HCT116 (cell line): Measurements from ENCODE around the gene GFY. TPM values are rescaled to one million over a fixed set of nuclear protein-coding genes. Genes with fewer than 3 reads are reported as not detected.
"Not testable (repeated sequence)": the region's sequence is repeated elsewhere in the genome, so short reads cannot be mapped to it uniquely, and the experiment has no call there.

Source experiments
- ATAC-seq: fragments of 200-7000 bp; cut with Tn5 transposase; 2 replicates; pipeline ENCODE4 v1.9.1; 2020; ENCODE audit warnings: mild to moderate bottlenecking, moderate library complexity
- BruUV-seq: library from RNA; stranded (reverse); fragments of 400-500 nt; replicated peaks from 2 replicates; lab custom pipeline; 2021; lab: Mats Ljungman, UMichigan
- CTCF ChIA-PET: fragments of 300-600 bp; sonication (Branson Sonifier 250); formaldehyde crosslinking; loops from one replicate; lab custom pipeline; 2021; ENCODE audit warnings: antibody characterized with exemption; lab: Charles Lee
- POLR2A ChIA-PET: fragments of 300-600, 350-600 bp; sonication (Branson Sonifier 250); formaldehyde crosslinking; loops from one replicate; lab custom pipeline; 2021; ENCODE audit warnings: antibody characterized with exemption; lab: Charles Lee
- RAD21 ChIA-PET, 2 experiments: fragments of 300-600 bp; sonication (Branson Sonifier 250); formaldehyde crosslinking; loops; one replicate each; lab custom pipeline; 2023; ENCODE audit warnings: low total read pairs in 2 of 2; ENCODE audit not compliant: uncharacterized antibody in 2 of 2, unreplicated experiment in 2 of 2, low non-redundant PET in 1 of 2; lab: Charles Lee
- DNase-seq: peaks from one replicate; pipeline ENCODE4 v3.0.0-alpha.2; 2010; ENCODE audit warnings: low read depth, low spot score
- H2AFZ ChIP-seq: fragments of 200-600 bp; shearing (Covaris generic), sonication (generic); 2 replicates; pipeline ENCODE4 v1.6.1; 2017; ENCODE audit warnings: low read depth, mixed run types, mixed read lengths, antibody characterized with exemption, low read length; ENCODE audit not compliant: poor library complexity, severe bottlenecking
- H3K27ac ChIP-seq: 2 replicates; pipeline ENCODE4 v1.5.1; 2012; ENCODE audit warnings: low read depth, low read length
- H3K27me3 ChIP-seq: fragments of 200-600 bp; sonication (generic); 2 replicates; pipeline ENCODE4 v1.6.1; 2016; ENCODE audit warnings: mixed run types, low read length, mixed read lengths; ENCODE audit not compliant: insufficient read depth
- H3K36me3 ChIP-seq, 2 experiments: fragments of 200-500 bp in 1 of 2; fragments of 200-600 bp in 1 of 2; sonication (Bioruptor generic) in 1 of 2; sonication (generic) in 1 of 2; 2 replicates each; pipeline versions ENCODE4 v1.5.1 to v1.6.1; 2014 to 2016; ENCODE audit warnings: low read length in 2 of 2, inconsistent platforms in 1 of 2, mixed read lengths in 1 of 2, mixed run types in 1 of 2; ENCODE audit not compliant: insufficient read depth in 2 of 2, control insufficient read depth in 1 of 2
- H3K4me1 ChIP-seq, 2 experiments: fragments of 200-600 bp in 1 of 2; sonication (generic) in 1 of 2; 2 replicates each; pipeline versions ENCODE4 v1.5.1 to v1.6.1; 2012 to 2017; ENCODE audit warnings: low read length in 2 of 2, inconsistent platforms in 1 of 2, mild to moderate bottlenecking in 1 of 2, mixed read lengths in 1 of 2, mixed run types in 1 of 2, moderate library complexity in 1 of 2; ENCODE audit not compliant: insufficient read depth in 2 of 2, control insufficient read depth in 1 of 2
- H3K4me2 ChIP-seq: fragments of 200-600 bp; sonication (generic); 2 replicates; pipeline ENCODE4 v1.6.1; 2017; ENCODE audit warnings: mixed run types, low read length, mixed read lengths
- H3K4me3 ChIP-seq, 2 experiments: fragments of 200-600 bp in 1 of 2; sonication (generic) in 1 of 2; replicated peaks in 1 of 2; 2 replicates each; pipeline ENCODE4 v1.5.1; 2011 to 2016; ENCODE audit warnings: low read length in 2 of 2, control low read depth in 1 of 2, low read depth in 1 of 2, mild to moderate bottlenecking in 1 of 2, mixed read lengths in 1 of 2, mixed run types in 1 of 2
- H3K79me2 ChIP-seq: fragments of 200-600 bp; sonication (generic); 2 replicates; pipeline ENCODE4 v1.6.1; 2017; ENCODE audit warnings: mild to moderate bottlenecking, mixed run types, low read length, moderate library complexity, mixed read lengths; ENCODE audit not compliant: insufficient read depth
- H3K9ac ChIP-seq: fragments of 200-600 bp; sonication (generic); 2 replicates; pipeline ENCODE4 v1.6.1; 2016; ENCODE audit warnings: low read length, mixed read lengths
- H3K9me2 ChIP-seq: fragments of 200-600 bp; sonication (generic), shearing (Covaris generic); 2 replicates; pipeline ENCODE4 v1.6.1; 2017; ENCODE audit warnings: mixed run types, mild to moderate bottlenecking, moderate library complexity; ENCODE audit not compliant: insufficient read depth
- H3K9me3 ChIP-seq, 2 experiments: fragments of 200-500 bp in 1 of 2; fragments of 200-600 bp in 1 of 2; sonication (Bioruptor generic) in 1 of 2; sonication (generic) in 1 of 2; 2 replicates each; pipeline ENCODE4 v1.6.1; 2014 to 2017; ENCODE audit warnings: low read length in 2 of 2, mixed read lengths in 2 of 2, inconsistent platforms in 1 of 2, low read depth in 1 of 2, mild to moderate bottlenecking in 1 of 2, mixed run types in 1 of 2, moderate library complexity in 1 of 2; ENCODE audit not compliant: control insufficient read depth in 1 of 2, insufficient read depth in 1 of 2
- H4K20me1 ChIP-seq: fragments of 200-600 bp; sonication (generic), shearing (Covaris generic); 2 replicates; pipeline ENCODE4 v1.6.1; 2017; ENCODE audit warnings: mixed run types, mild to moderate bottlenecking, moderate library complexity; ENCODE audit not compliant: insufficient read depth
- CTCF ChIP-seq, 3 experiments: fragments of 200-600 bp in 1 of 3; sonication (generic) in 1 of 3; IDR thresholded peaks in 2 of 3; conservative IDR thresholded peaks in 1 of 3; 2 replicates each; pipeline ENCODE4 v1.5.1; 2012 to 2017; ENCODE audit warnings: low read depth in 2 of 3, low read length in 2 of 3, antibody characterized with exemption in 1 of 3, borderline replicate concordance in 1 of 3, control low read depth in 1 of 3, mild to moderate bottlenecking in 1 of 3, mixed read lengths in 1 of 3, mixed run types in 1 of 3, moderate library complexity in 1 of 3; ENCODE audit not compliant: insufficient read depth in 1 of 3
- MAX ChIP-seq: IDR thresholded peaks from 2 replicates; pipeline ENCODE4 v1.6.1; 2012
- POLR2A ChIP-seq: IDR thresholded peaks from 2 replicates; pipeline ENCODE4 v1.7.0; 2011; ENCODE audit warnings: borderline replicate concordance; ENCODE audit not compliant: insufficient read depth, insufficient read length; ENCODE audit errors: extremely low read depth
- POLR2AphosphoS5 ChIP-seq: IDR thresholded peaks from 2 replicates; pipeline ENCODE4 v1.6.1; 2011; ENCODE audit warnings: mild to moderate bottlenecking, low read depth, low read length, moderate library complexity
- RAD21 ChIP-seq: IDR thresholded peaks from 2 replicates; pipeline ENCODE4 v1.6.1; 2012; ENCODE audit warnings: low read depth, mild to moderate bottlenecking
- REST ChIP-seq: IDR thresholded peaks from 2 replicates; pipeline ENCODE4 v1.6.1; 2012; ENCODE audit warnings: low read depth
- SP1 ChIP-seq: IDR thresholded peaks from 2 replicates; pipeline ENCODE4 v1.6.1; 2012; ENCODE audit warnings: low read depth
- intact Hi-C: fragments of 100-400 bp; cut with micrococcal nuclease; formaldehyde crosslinking; loops from 2 replicates; pipeline ENCODE4 v1.10.0; 2022
- total RNA-seq: library from RNA; stranded (reverse); gene quantifications from one replicate; pipeline ENCODE4 v1.2.1, GENCODE V29; 2021; ENCODE audit not compliant: unreplicated experiment

The GFY gene
- total RNA-seq, 1 experiment from 2014 or later = 2.6 TPM

- RAD21 ChIA-PET, H3K9me3 ChIP-seq, DNase-seq, H4K20me1 ChIP-seq, H3K27me3 ChIP-seq, H3K9me2 ChIP-seq, BruUV-seq, intact Hi-C loops, H3K79me2 ChIP-seq, H3K36me3 ChIP-seq, ATAC-seq: not testable (repeated sequence)
- Histone ChIP-seq H3K4me1 (peaks cover 36 to 57% of the 10 kb centered on the region in 2 experiments), H3K9ac (peak overlapping the region; percentile 72), H3K4me3 (peak overlapping the region; percentile 54 to 71), H3K27ac (0 out of 2 replicates have a peak overlapping the region, but pooled peaks have one; percentile 19), H2AFZ (peak overlapping the region; percentile 71), H3K4me2 (peak overlapping the region; percentile 99)
- ChIA-PET POLR2A (interaction anchor here (1.6 kb wide), 1 partner anchor 19 kb away, joined by 3 read pairs; no protein-coding TSS in a partner anchor), CTCF (interaction anchor here (0.7 to 2.1 kb wide), 14 partner anchors 10 to 175 kb away, joined by 3 to 11 read pairs (median 3); partner anchors contain the start of genes ALDH16A1 and RPS11)
Observed at GRCh38 chr19:49473501-49473867, 48.3 kb downstream of the GFY start.

GRCh38 chr19:49473868-49474541 is 48.8 kb downstream of the GFY start, which contains the start of gene FLT3LG:
TSS of gene FLT3LG (plus strand) at chr19:49474215. CDS start at chr19:49474640, 425 bp downstream.
- Histone ChIP-seq H3K9ac (peak within 1 kb of the TSS; percentile 72), H2AFZ (peak within 1 kb of the TSS; percentile 71), H4K20me1 (no peaks in the 10 kb centered on the region), H3K36me3 (no peaks in the 10 kb centered on the region; a peak in 1 of 4 replicates), H3K27ac (0 out of 2 replicates have a peak within 1 kb of the TSS, but pooled peaks have one; percentile 19), H3K9me2 (no peaks in the 10 kb centered on the region), H3K9me3 (no peaks in the 10 kb centered on the region), H3K4me1 (peaks cover 33 to 57% of the 10 kb centered on the region in 2 experiments), H3K4me3 (peak within 1 kb of the TSS; percentile 54 to 71), H3K27me3 (no peaks in the 10 kb centered on the region), H3K79me2 (no peaks in the 10 kb centered on the region), H3K4me2 (peak within 1 kb of the TSS; percentile 99)
- TF ChIP-seq MAX (no peak), POLR2AphosphoS5 (0 out of 2 replicates have a peak, but pooled peaks have one; percentile 16), REST (no peak), SP1 (no peak), POLR2A (peak; percentile 23), RAD21 (peak; percentile 63), CTCF (IDR thresholded peaks at IDR 0.05 in 2 of 3, conservative IDR thresholded peaks at IDR 0.05 in 1 of 3; ENCODE audit: borderline replicate concordance in 1 of 3, insufficient read depth in 1 of 3, low read depth in 2 of 3, low read length in 2 of 3) (peak; percentile 95 to 98 (median 95))
- no TSS peak for BruUV-seq
- DNase-seq = no peak
- ChIA-PET RAD21 (no interaction called here), POLR2A (interaction anchor here (1.6 kb wide), 1 partner anchor 18 kb away, joined by 3 read pairs; no protein-coding TSS in a partner anchor), CTCF (interaction anchor here (0.7 to 2.1 kb wide), 14 partner anchors 9 to 175 kb away, joined by 3 to 11 read pairs (median 3); partner anchors contain the start of genes ALDH16A1 and RPS11)
- ATAC-seq = peak; percentile 41
- intact Hi-C loops = no loop called here
